HTR-8/SVneo (cell line): ENCODE data around the gene SULT2B1.
"Not testable (repeated sequence)": the region's sequence is repeated elsewhere in the genome, so short reads cannot be mapped to it uniquely, and the experiment has no call there.

Experiments used
- DNase-seq: peaks from one replicate; pipeline ENCODE4 v3.0.0; 2011; ENCODE audit warnings: low spot score, mixed read lengths; ENCODE audit not compliant: insufficient read length
- FAIRE-seq: peaks from 2 replicates; lab custom pipeline; 2011; peaks lifted over from hg19 to GRCh38; lab: Jason Lieb, UNC

Gene SULT2B1

DNA sequence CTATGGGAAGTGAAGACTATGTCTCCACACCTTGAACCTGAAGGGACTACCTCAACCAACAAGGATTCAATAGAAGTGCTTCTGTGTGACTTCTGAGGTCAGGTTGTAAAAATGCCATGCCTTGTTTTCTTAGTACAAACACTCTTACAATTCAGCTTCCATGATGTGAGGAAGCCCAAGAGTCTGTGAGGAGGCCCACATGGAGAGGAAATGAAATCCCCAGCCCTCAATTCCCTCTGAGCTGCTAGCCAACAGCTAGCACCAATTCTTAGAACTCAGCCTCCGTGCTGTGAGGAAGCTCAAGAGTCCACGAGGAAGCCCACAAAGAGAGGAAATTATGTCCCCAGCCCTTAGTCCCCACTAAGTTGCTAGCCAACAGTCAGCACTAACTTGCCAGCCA is 27.8 kb upstream of the SULT2B1 start:
- FAIRE-seq (no peak), DNase-seq (no peak)

DNA sequence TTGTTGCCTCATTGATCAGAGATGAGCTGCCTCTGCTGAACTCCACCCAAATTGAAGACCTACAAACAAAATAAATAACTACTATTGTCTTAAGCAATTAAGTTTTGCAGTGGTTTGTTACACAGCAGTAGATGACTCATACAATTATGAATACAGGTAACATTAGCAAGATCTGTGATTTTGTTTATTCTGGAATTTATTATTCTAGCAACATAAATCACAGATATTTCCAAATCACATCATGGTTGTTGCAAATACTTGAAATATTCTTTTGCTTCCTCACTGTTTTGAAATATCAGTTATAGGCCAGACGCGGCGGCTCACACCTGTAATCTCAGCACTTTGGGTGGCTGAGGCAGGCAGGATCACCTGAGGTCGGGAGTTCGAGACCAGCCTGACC is 27.2 kb upstream of the SULT2B1 start:
- no peak for FAIRE-seq

DNA sequence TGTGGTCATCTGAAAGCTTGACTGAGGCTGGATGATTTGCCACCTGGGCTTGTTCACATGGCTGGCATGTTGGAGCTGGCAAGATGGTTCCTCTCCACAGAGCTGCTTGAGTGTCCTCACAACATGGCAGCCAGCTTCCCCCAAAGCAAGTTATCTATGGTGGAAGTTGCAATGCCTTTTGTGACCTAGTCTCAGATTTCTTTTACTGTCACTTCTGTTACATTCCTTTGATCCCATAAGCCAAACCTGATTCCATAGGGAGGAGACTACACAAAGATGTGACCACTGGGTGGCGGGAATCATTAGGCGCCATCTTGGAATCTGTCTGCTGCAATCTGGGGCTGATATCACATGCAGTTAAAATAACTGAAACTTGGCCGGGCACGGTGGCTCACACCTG is 22.8 kb upstream of the SULT2B1 start:
- DNase-seq = no peak
- FAIRE-seq = no peak

More for the DNA sequence above, 27.2 kb upstream of the SULT2B1 start:
- DNase-seq = no peak

DNA sequence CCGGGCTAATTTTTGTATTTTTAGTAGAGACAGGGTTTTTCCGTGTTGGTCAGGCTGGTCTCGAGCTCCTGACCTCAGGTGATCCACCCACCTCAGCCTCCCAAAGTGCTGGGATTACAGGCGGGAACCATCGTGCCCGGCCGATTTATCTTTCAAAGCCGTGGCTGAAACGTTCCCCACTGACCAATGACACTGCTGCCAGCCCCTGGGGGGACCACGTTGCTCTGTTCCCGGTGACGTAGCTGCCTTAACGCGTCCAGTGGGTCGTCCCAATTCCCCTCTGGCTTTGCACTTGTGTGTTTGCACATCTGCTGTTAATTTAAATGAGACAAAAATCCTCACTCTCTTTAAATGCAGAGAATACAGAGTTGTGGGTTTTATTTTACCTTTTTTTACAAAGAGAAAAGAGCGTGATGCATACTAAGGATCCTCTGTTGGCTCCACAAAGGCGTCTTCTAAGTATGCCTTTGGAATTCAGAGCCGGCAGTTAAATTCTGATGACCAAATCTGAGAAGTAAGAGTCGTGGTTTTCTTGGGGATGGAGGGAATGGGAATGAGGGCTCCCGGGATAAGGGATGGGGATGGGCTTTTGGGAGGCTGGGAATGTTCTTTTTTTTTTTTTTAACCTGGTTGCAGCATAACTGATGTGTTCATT is 21.8 kb upstream of the SULT2B1 start:
- FAIRE-seq (no peak), DNase-seq (no peak)

DNA sequence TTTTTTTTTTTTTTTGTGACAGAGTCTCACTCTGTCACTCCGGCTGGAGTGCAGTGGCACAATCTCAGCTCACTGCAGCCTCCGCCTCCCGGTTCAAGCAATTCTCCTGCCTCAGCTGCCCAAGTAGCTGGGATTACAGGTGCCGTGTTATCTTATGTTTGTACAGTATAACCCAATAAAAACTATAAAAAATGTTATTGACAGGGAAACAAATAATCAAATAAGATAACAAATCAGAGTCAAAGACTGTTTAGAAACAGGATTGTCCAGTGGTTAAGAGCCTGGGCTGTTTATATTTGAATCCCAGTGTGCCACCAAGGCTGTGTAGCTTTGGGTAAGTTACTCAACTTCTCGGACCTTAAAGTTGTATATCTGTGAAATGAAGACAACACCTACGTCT is 21.2 kb upstream of the SULT2B1 start:
- DNase-seq (no peak), FAIRE-seq (no peak)

DNA sequence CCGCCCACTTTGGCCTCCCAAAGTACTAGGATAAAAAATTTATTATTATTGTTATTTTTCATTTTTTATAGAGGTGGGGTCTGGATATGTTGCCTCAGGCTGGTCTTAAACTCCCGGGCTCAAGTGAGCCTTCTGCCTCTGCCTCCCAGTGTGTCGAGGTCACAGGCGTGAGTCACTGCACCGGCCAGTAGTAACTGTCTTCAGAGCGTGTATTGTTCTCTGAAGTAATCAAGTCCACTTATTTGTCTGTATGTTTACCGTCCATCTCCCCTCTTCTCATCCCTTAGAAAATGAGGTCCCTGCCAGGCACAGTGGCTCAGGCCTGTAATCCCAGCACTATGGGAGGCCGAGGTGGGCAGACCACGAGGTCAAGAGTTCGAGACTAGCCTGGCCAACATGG is 18.2 kb upstream of the SULT2B1 start:
- DNase-seq (no peak), FAIRE-seq (no peak)

DNA sequence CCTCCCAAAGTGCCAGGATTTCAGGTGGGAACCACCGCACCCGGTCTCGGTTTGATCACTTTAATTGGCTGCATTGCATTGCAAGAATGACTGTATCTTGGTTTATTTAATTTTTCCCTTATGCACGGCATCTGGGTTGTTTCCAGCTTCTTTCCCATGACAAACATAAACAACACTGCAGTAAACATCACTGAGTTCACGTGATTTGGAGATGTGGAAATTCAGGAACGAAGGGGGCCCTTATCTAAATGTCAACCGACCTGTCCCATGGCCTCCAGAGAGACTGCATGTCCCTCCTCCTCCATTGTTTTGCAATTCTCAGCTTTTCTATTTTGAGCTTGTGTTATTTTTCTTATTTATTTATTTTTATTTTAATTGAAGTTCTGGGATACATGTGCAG is 14.4 kb upstream of the SULT2B1 start:
- FAIRE-seq (no peak), DNase-seq (no peak)

DNA sequence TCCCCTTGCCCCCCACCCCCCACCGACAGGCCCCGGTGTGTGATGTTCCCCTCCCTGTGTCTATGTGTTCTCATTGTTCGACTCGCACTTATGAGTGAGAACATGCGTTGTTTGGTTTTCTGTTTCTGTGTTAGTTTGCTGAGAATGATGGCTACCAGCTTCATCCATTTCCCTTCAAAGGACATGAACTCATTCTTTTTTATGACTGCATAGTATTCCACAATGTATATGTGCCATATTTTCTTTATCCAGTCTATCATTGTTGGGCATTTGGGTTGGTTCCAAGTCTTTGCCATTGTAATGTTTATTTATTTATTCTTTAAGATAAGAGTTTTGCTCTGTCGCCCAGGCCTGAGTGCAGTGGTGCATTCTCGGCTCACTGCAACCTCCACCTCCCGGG is 13.9 kb upstream of the SULT2B1 start:
- DNase-seq, FAIRE-seq: not testable (repeated sequence)

DNA sequence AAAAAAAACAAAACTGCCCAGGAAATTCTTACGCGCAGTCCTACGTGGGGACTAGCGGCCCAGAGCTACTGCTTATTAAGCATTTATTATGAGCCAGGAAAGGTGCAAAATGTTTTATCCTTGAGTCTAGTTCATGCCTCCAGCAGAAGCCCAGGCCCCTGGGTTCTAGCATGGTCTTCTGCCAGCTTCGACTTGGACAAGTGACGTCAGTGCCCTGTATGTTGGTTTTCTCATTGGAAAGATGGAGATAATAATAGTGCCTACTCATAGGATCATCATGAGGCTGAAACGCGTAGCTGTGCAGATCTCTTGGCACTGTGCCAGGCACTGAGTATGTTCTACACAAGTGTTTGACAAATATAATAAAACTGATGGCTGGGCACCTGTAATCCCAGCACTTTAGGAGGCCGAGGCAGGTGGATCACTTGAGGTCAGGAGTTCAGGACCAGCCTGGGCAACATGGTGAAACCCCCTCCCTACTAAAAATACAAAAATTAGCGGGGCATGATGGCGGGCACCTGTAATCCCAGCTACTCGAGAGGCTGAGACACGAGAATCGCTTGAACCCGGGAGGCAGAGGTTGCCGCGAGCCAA is 12.4 kb upstream of the SULT2B1 start:
- FAIRE-seq = no peak
- DNase-seq = no peak

DNA sequence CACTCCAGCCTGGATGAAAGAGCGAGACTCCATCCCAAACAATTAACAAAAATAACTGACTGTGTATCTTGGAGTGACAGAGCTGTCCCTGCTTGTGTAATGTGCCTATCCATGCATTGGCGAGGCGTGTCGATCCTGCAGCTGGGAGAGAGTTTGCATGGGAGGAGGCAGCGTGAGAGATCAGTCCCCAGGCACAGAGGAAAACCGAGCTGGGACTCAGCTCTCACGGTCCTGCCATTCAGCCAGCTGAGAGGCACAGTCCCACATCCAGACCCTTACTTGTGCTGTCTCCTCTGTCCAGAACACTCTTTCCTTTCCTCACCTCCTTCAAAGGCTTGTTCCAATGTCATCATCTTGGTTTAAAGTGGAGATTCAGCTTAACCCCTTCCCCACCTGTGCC is 11.9 kb upstream of the SULT2B1 start:
- no peak for FAIRE-seq
- no peak for DNase-seq

DNA sequence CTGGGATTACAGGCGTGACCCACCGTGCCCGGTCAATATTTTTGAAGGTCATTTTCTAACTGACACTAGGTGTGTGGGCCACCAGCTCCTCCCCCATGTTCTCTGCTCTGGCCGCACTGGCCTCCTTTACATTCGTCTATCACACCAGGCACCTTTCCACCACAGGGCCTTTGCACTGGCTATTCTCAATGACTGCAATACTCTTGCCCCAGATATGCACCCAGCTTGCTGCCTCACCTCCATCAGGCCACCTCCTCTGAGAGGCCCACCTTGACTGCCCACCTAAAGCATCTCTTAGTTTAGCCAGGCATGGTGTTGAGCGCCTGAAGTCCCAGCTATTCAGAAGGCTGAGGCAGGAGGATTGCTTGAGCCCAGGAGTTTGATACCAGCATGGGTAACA is 10.2 kb upstream of the SULT2B1 start:
- DNase-seq (no peak), FAIRE-seq (no peak)

DNA sequence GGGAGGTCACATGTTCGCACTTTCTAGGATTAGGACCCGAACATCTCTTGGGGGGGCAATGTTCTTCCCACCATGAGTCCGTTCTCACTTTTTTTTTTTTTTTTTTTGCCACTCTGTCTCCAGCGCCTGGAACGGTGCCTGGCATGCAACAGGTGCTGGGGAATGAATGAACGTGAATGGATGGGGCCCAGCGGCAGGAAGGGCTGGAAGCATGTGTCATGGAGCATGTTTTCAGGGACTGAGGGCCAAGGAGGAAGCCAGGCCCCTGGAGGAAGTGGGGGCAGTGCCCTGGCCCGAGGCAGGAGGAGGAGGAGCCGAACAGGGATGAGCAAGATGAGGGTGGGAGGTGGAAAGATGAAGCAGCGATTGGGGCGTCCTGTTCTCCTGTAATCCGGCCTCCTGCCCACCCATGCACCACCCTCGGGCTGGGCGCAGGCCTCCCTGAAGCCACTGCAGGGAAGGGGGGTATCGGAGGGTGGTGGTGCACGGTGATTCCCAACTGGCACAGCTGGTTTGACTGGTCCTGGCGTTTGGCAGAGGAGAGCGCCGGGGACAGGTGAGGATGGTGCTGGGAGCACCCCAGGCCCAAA is 8.8 kb upstream of the SULT2B1 start:
- peak; percentile 85 for DNase-seq
- peak; percentile 87 for FAIRE-seq

DNA sequence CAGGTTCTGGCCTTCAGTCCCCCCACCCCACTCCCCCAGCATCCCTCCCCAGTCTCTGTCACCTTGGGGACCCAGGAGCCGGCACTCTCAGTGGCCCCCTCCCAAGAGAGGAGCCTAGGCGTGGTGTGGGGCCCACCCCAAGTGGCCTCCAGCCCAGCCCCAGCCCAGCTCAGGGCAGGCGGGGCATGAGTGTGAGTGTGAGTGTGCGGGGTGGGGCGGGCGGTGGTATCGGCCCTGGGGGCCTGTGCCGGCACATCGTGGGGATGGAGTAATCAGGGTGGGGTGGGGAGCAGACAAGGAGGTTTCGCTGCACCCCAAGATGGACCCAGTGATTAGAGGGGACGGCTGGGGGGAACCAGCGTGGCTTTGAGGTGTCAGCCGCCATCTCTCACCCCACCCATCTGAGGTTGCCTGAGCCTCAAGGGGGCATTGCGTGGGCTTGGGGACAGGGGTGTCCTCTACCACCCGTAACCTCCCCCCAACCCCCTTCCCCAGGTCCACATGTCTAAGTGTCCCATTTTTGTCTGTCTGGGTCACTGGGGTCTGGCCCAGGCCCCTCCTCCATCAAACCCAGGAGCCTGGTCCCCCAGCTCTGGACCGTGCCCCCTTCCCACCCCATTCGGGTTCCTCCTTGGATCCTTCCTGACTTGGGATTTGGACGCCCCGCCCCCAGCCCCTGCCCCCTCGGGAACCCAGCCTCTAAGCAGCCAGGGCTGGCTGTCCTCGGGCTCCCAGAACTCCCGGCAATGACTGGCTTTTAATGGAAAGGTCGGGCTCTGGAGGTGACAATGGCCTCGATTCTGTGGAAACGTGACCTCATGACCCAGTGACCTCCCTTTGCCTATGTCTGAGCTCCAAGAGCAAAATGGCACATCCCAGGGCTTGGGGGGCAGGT is 6.9 kb upstream of the SULT2B1 start:
- DNase-seq = no peak

DNA sequence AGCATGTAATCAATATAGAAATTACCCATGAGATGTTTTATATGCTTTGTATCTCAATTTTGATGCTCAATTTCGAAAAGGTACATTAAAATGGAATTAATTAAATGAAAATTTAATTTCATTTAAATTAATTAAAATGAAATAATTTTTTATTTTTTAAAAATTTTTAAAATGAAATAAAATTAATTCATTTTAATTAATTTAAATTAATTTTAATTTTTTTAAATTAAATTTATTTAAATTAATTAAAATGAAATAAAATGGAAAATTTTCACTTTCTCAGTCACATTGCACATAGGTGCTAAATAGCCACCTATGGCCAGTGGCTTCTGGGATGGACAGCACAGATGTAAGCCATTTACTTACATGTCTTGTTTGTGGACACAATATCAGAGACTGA is 4.2 kb upstream of the SULT2B1 start:
- FAIRE-seq (no peak), DNase-seq (no peak)

More for the DNA sequence above, 6.9 kb upstream of the SULT2B1 start:
- no peak for FAIRE-seq

DNA sequence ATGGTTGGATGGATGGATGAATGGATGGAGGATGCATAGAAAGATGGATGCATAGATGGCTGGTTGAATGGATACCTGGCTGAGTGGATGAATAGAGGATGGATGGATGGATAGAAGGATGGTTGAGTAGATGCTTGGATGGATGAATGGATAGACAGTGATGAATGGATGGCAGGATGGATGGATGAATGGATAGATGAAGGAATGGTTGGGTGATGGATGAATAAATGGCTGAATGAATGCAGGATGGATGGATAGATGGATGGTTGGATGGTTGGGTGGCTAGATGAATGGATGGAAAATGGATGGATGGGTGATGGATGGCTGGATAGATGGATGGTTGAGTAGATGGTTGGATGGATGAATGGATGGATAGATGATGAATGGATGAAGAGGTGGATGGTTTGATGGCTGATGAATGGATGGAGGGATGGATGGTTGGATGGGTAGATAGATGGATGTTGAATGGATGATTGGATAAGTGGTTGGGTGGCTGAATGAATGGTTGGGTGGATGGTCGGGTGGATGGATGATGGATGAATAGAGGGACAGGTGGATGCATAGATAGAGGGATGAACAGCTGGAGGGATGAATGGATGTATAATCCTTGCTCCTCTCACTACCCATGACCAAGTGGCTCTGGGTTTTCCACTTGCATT is 3.6 kb upstream of the SULT2B1 start:
- FAIRE-seq = peak; percentile 76
- DNase-seq = no peak

DNA sequence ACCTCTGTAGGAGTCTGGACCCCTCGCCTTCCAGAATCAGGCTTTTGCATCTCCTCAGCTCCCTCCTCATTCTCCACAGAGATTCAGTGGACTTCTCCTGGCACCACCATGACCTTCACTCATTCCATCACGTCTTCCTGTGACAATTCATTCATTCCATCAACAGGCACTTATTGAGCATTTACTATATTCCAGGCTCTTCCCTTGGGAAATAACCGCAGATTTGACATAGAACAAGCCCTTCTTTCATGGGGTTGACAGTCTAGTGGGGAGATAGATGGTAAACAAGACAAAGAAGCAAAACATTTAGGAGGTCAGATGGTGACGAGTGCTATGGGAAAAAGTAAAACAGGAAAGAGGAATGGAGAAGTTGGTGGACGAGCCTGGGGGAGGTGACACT is 2.6 kb upstream of the SULT2B1 start:
- DNase-seq (no peak), FAIRE-seq (no peak)

DNA sequence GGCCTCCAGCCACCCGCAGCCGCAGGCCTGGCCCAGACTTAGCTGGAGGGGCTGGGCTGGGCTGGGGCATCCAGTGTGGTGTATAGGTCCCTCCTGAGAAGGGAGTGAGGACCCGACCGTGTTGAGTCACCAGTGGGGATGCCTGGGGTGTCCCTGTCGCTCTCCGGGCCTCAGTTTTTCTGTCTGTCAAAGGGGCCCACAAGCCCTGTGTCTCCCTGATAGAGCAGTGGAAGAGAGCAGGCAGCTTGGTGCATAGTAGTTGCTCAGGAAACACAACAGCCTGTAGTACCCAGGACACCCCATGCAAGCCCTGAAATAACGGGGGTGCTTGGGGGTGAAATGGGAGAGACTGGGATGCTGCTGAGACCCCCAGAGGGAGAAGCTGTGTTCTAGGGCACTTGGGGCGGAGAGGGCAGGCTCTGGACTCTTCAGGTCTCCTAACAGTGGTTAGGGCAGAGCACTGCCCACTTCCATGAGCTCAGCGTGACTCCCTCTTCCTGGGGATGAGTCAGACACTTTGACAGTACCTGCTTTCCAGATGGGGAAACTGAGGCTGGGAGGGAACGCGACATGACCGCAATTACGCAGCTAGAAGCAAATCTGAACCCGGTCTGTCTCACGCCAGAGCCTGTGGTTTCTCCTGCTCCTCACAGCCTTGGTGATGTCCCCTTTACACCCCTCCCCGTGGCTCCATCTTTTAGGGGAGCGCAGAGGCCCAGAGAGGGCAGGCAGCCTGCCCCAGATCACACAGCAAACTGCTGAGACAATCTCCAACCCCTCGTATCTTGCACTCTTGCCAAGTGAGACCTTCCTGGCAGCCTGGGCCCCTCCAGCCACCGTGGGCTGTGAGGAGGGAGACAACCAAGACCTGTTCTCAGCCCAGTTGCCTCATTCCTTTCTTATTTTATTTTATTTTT is 692 bp downstream of the SULT2B1 start:
- no peak for FAIRE-seq
- DNase-seq = no peak

DNA sequence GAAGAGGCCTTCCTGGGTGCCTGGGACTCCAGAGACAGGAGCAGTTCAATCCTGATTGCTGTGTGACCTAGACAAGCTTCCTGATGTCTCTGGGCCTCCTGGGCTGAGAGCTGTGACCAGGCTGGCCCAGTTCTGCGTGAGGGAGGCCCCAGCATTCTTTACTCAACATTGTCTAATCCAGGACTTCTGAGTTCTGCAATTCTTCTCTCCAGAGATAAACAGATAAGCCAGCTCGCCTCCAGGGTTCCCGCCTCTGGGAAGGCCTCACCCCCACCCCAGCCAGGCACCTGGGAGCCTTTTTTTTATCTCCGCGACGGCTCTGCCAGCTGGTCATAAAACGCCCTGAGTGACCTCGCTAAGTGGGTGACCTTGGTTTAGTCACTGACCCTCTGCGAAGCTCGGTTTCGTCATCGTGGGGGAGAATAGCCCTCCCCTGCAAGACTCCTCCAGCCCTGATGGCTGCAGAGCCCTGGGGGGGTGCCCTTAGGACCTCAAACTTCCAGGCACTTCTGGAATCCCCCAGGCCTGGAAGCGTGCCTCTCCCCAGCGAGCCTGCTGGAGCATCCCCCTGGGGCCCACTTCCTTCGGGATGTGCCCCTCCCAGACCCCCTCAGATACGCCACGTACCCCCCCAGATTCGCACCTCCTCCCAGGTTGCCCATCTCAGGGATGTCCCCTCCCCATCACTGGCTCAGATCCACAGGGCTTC is 1.9 kb downstream of the SULT2B1 start:
- FAIRE-seq (peak; percentile 81), DNase-seq (peak; percentile 86)
